Activated T-helper 1 cell treated with anti-CD3 and anti-CD28 coated beads, Interleukin-12 subunit alpha, Interleukin-12 subunit beta, Interleukin-2, Interleukin-4 antibody, amounts not matched to agents 30 ng/mL and 10 ng/mL and 1 ng/mL, durations not matched to agents 14 hours and 24 hours and 36 hours (primary cell): ENCODE measurements around the gene ST6GALNAC6. TPM values are rescaled to one million over a fixed set of nuclear protein-coding genes. Genes with fewer than 3 reads are reported as not detected.
"Not testable (repeated sequence)": the region's sequence is repeated elsewhere in the genome, so short reads cannot be mapped to it uniquely, and the experiment has no call there.

ENCODE experiments used
- DNase-seq: peaks from one replicate; pipeline ENCODE4 v3.0.0; 2021; ENCODE audit warnings: low spot score
- H3K27ac Mint-ChIP-seq: one replicate; pipeline ENCODE4 v1.8.0; 2021; ENCODE audit warnings: mild to moderate bottlenecking, mixed read lengths
- H3K27me3 Mint-ChIP-seq: one replicate; pipeline ENCODE4 v1.8.0; 2022; ENCODE audit warnings: mild to moderate bottlenecking, moderate library complexity, mixed read lengths; ENCODE audit not compliant: insufficient read depth
- H3K36me3 Mint-ChIP-seq: one replicate; pipeline ENCODE4 v1.8.0; 2021; ENCODE audit warnings: low read depth, mixed read lengths
- H3K4me1 Mint-ChIP-seq: one replicate; pipeline ENCODE4 v1.8.0; 2021; ENCODE audit warnings: low read depth, mixed read lengths
- H3K4me3 Mint-ChIP-seq: one replicate; pipeline ENCODE4 v1.8.0; 2021; ENCODE audit warnings: mild to moderate bottlenecking, moderate library complexity, mixed read lengths
- H3K9me3 Mint-ChIP-seq: one replicate; pipeline ENCODE4 v1.8.0; 2021; ENCODE audit warnings: mixed read lengths
- intact Hi-C: fragments of 100-400 bp; cut with micrococcal nuclease; formaldehyde crosslinking; loops from one replicate; pipeline ENCODE4 v1.15.1; 2024
- total RNA-seq: library from RNA; stranded (reverse); gene quantifications from 2 replicates; pipeline ENCODE4 v1.2.3, GENCODE V29; 2022

ST6GALNAC6 gene
- total RNA-seq, 1 donor from 2014 or later, result 60.6 TPM

DNA sequence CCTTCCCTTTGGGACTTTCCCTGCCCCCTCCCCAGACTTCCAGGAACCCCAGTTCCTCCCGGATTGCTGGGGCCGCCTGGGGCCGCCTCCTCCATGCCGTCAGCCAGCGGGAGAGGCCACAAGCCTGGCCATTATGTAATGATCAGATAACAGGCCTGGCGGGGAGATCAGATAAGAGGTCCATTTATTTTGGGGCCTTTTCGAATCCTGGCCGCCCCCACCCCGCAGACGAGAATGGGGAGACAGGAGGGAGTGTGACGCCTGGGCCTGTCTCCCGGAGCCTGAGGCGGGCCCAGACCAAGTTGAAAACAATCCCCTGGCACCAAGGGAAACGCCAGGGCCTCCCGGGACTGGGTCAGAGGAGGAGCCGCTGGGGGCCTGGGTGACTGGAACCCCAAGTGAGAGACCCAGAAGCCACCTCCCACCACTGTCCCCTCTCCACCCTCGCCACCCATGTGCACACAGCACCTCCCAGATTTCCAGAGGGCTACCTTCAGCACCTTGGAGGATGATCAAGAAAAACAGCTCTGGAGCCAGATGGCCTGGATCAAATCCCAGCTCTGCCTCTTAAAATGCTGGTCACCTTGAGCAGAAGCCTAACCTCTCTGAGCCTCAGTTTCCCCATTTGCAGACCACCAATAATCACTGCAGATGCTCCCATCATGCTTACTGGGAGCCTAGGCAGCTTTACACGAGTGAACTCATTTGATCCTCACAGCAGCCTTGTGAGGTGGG is 52.8 kb downstream of the ST6GALNAC6 start:
- Mint-ChIP-seq H3K27me3 (no peaks in the 10 kb centered on the region), H3K4me3 (no peak overlapping the region), H3K36me3 (peaks cover 14% of the 10 kb centered on the region), H3K4me1 (peaks cover 3% of the 10 kb centered on the region), H3K27ac (no peak overlapping the region), H3K9me3 (peaks cover 12% of the 10 kb centered on the region)
- intact Hi-C loops, result no loop called here
- DNase-seq, result no peak

DNA sequence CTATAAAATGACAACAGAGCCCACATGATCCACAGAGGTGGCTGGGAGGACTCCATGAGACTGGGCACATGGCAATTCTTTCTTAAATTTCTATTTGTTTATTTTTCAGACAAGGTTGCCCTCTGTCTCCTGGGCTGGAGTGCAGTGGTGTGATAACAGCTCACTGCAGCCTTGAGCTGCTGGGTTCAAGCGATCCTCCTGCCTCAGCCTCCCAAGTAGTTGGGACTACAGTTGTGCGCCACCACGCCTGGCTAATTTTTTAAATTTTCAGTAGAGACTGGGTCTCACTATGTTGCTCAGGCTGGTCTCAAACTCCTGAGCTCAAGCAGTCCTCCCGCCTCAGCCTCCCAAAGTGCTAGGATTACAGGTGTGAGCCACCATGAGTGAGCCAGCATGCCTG is 53.8 kb downstream of the ST6GALNAC6 start:
- H3K4me1 Mint-ChIP-seq, H3K27ac Mint-ChIP-seq, H3K4me3 Mint-ChIP-seq, DNase-seq, intact Hi-C loops, H3K27me3 Mint-ChIP-seq: not testable (repeated sequence)
- H3K36me3 Mint-ChIP-seq, result peaks cover 14% of the 10 kb centered on the region
- peaks cover 12% of the 10 kb centered on the region for H3K9me3 Mint-ChIP-seq

DNA sequence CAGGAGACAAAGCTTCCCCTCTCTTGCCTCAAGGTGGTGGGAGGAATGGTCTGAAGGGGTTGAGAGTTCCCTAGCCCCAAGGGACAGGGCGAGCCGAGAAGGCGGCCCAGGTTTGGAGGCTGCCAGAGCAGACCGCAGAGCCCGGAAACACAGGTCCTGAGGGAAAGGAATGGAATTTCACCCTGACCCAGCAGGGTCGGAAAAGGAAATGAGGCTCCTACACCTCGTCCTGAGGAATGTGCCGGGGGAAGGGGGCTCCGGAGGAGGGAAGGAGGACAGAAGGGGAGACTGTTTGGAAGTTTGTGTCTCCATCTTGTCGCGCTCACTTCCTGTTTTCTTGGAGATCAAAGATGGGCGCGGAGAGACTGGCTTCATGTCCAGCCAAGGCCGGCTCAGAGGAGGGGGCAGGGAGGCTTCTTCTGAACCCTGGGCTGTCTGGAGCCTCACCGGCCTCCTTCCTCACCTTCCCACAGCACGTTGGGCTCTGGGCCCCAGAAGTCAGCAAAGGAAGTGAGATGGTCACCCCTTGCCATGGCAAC is 54.5 kb downstream of the ST6GALNAC6 start:
- H3K27me3 Mint-ChIP-seq, result no peaks in the 10 kb centered on the region
- H3K36me3 Mint-ChIP-seq, result peaks cover 11% of the 10 kb centered on the region
- H3K4me3 Mint-ChIP-seq, result no peak overlapping the region
- DNase-seq, result no peak
- H3K4me1 Mint-ChIP-seq, result no peaks in the 10 kb centered on the region
- intact Hi-C loops, result no loop called here
- peaks cover 12% of the 10 kb centered on the region for H3K9me3 Mint-ChIP-seq
- no peak overlapping the region for H3K27ac Mint-ChIP-seq

DNA sequence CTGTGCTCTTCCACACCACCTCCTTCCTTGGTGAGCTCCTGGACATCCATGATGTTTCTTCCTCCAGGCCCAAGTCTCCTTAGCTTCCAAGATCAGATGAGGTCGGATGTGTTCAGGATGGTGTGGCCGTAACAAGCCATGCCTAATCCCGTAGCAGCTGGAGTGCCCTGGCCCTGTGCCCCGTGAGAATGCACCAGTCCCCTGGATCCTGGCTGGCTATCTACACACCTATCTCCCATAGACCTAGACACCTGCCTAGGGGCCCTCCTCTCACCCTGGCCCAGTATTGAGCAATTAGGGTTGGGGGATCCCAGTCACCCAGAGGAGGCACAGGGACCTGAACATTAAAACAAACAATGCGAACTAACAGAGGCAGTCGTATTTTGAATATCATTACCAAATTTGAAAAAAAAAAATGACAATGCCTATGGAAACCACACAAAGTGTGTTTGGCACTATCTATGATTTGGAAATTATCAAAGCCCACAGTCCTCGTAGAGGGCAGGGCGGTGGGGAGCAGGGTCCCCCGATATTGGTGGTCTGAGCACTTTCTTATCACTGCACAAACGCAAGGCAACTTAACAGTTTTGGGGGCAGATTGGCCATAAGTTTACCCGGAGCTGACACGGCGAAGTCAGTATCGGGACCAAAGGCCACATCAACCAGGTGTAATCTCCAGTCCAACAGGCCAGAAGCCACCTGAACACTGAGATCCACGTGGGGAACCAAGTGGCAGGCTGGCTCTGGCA is 58.1 kb downstream of the ST6GALNAC6 start:
- Mint-ChIP-seq H3K4me3 (no peak overlapping the region), H3K27ac (no peak overlapping the region), H3K36me3 (peaks cover 1% of the 10 kb centered on the region), H3K27me3 (no peaks in the 10 kb centered on the region), H3K9me3 (no peaks in the 10 kb centered on the region), H3K4me1 (no peaks in the 10 kb centered on the region)
- DNase-seq, result no peak
- intact Hi-C loops, result no loop called here

DNA sequence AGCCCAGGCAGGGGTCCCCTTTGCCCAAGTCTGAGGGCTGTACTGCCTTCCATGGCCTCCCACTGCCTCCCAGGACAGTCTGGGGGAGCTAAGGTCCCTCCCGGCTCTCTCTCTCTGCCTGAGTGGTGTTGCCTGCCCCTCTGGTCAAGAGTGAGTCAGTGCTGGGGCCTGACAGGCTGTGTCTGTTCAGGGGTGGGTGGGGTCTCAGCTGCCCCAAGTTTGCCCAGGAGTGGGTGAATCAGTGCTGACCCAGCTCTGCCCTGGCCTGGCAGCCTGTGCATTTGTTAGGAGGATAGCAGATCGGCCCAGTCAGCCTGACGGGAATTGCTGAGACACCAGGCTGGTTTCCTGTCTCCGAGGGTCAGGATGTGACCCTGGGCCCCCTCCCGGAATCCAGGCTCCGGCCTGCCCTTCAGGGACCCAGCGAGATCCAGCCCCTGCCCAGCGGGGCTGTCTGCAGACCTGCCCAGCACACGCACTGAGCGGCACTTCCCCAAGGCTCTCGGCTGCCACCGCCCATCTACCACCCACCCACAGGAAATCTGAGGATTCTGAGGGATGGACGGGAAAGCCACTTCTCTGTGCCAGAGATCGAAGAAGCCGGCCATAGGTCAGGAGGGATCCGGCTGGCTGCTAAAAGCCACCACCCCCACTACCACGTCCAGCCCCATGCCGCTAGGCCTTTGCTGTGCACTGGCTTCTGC is 60.9 kb downstream of the ST6GALNAC6 start:
- Mint-ChIP-seq H3K27ac (no peak overlapping the region), H3K4me1 (no peaks in the 10 kb centered on the region), H3K36me3 (peaks cover 1% of the 10 kb centered on the region), H3K9me3 (no peaks in the 10 kb centered on the region), H3K27me3 (no peaks in the 10 kb centered on the region), H3K4me3 (no peak overlapping the region)
- DNase-seq, result no peak
- intact Hi-C loops, result no loop called here

DNA sequence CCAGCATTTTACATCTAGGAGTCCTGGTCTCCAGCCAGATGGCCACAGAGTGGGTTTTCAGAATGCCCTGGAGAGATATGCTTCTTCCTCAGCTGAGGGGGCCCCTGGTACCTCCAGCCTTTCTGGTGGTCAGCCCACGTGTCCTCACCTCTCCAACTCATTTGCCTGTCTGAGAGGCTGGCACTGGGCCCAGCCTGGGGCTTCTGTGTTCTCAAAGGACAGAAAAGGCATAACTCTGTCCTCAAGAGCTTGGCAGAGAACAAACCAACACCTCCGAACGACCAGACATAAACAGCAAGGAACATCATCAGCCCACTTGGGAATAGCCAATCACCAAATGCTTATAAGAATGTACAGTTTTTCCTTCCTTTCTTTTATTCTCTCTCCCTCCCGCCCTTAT is 62.1 kb downstream of the ST6GALNAC6 start:
- peaks cover 3% of the 10 kb centered on the region for H3K4me1 Mint-ChIP-seq
- no peaks in the 10 kb centered on the region for H3K9me3 Mint-ChIP-seq
- DNase-seq, result no peak
- H3K4me3 Mint-ChIP-seq, result no peak overlapping the region
- intact Hi-C loops, result no loop called here
- peaks cover 1% of the 10 kb centered on the region for H3K36me3 Mint-ChIP-seq
- H3K27ac Mint-ChIP-seq, result no peak overlapping the region
- no peaks in the 10 kb centered on the region for H3K27me3 Mint-ChIP-seq

DNA sequence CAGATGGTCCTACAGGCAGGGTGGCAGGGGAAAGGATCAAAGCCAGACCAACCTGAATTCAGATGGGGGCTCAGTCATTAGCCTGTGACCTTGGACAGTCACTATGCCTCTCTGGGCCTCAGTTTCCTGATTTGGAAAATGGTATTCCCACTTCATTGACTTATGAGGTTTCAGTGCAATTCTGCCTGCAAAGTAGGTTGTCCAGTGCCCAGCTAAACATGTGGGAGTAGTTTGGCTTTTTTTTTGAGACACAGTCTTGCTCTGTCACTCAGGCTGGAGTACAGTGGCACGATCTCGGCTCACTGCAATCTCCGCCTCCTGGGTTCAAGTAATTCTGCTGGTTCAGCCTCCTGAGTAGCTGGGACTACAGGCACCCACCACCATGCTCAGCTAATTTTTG is 62.8 kb downstream of the ST6GALNAC6 start:
- H3K4me3 Mint-ChIP-seq, intact Hi-C loops, H3K4me1 Mint-ChIP-seq, H3K27me3 Mint-ChIP-seq, H3K27ac Mint-ChIP-seq, H3K9me3 Mint-ChIP-seq, DNase-seq, H3K36me3 Mint-ChIP-seq: not testable (repeated sequence)

DNA sequence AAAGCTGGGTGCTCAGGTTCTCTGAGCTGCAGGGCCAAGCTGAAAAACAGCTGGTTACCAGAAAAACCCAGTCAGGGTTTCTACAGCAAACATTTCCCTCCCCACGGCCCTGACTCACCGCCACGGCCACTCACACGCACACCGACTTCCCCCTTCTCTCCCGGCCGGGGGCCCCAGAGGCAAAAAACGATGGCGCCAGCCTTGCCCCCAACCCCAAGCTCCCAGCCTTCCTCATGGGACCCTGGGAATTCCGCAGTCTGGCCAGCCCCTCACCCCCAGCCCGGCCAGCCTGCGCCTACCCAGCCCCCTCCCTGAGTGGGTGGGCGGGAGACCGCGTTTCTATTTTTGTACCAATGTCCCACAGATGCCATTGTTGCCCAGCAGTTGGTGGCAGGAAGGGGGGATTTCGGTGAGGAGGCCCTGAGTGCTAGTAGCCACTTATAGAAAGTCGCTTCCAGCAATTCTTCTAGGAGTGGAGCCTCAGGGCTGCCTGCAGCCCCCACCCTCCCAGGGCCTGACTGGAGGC is 63.3 kb downstream of the ST6GALNAC6 start:
- Mint-ChIP-seq H3K4me1 (peaks cover 5% of the 10 kb centered on the region), H3K36me3 (no peaks in the 10 kb centered on the region), H3K27ac (no peak overlapping the region), H3K9me3 (no peaks in the 10 kb centered on the region), H3K4me3 (no peak overlapping the region), H3K27me3 (no peaks in the 10 kb centered on the region)
- intact Hi-C loops, result no loop called here
- no peak for DNase-seq

Other genes with a start within 250 kb of the ST6GALNAC6 start
- gene CFAP157, start 192.6 kb downstream of the ST6GALNAC6 start, total RNA-seq, result 0.20 and 0.26 TPM in 2 replicates
- 22.9 and 23.5 TPM in 2 replicates for gene PTRH1, start 183.9 kb downstream of the ST6GALNAC6 start, total RNA-seq
- gene TTC16, start 183.5 kb downstream of the ST6GALNAC6 start, total RNA-seq, result 0.10 TPM in 1 of 2 replicates, not detected in the other
- 16.6 and 18.9 TPM in 2 replicates for gene TOR2A, start 164.3 kb downstream of the ST6GALNAC6 start, total RNA-seq
- gene SH2D3C, start 120.9 kb downstream of the ST6GALNAC6 start, total RNA-seq, result 30.0 and 30.4 TPM in 2 replicates
- gene CDK9, start 113.6 kb downstream of the ST6GALNAC6 start, total RNA-seq, result 97.3 and 105 TPM in 2 replicates
- 128 and 130 TPM in 2 replicates for gene FPGS, start 96.7 kb downstream of the ST6GALNAC6 start, total RNA-seq
- 32.2 and 33.0 TPM in 2 replicates for gene ENG, start 44.9 kb downstream of the ST6GALNAC6 start, total RNA-seq
- gene AK1, start 21.9 kb downstream of the ST6GALNAC6 start, total RNA-seq, result 17.2 and 20.8 TPM in 2 replicates
- 30.8 and 31.6 TPM in 2 replicates for gene ST6GALNAC4, start 17.4 kb upstream of the ST6GALNAC6 start, total RNA-seq
- gene PIP5KL1, start 31.2 kb upstream of the ST6GALNAC6 start, total RNA-seq, result 1.1 and 1.2 TPM in 2 replicates
- gene DPM2, start 38.3 kb upstream of the ST6GALNAC6 start, total RNA-seq, result 62.6 and 70.2 TPM in 2 replicates
- 39.8 and 43.4 TPM in 2 replicates for gene EEIG1, start 81.4 kb upstream of the ST6GALNAC6 start, total RNA-seq
- 11.5 and 12.2 TPM in 2 replicates for gene NAIF1, start 167.7 kb upstream of the ST6GALNAC6 start, total RNA-seq
- gene SLC25A25, start 168.6 kb upstream of the ST6GALNAC6 start, total RNA-seq, result 13.4 and 13.5 TPM in 2 replicates
- 87.7 and 89.2 TPM in 2 replicates for gene PTGES2, start 228.1 kb upstream of the ST6GALNAC6 start, total RNA-seq
- gene LCN2, start 249.8 kb upstream of the ST6GALNAC6 start, total RNA-seq, result not detected in 2 replicates